ENCODE results near the gene C1orf21. TPM values are rescaled to one million over a fixed set of nuclear protein-coding genes. Genes with fewer than 3 reads are reported as not detected.

The C1orf21 gene
- total RNA-seq, 1 experiment from 2014 or later = 0.15 TPM

- no peak for ATAC-seq
- ChIA-PET CTCF (no interaction called here), POLR2A (no interaction called here)
- in situ Hi-C loops (cut with HindIII; ENCODE audit: low pct_unique_long_range_greater_than_20kb, low sequenced_read_pairs) (no loop called here), intact Hi-C loops (cut with micrococcal nuclease; ENCODE audit: unreplicated experiment) (no loop called here)
- Histone ChIP-seq H3K27me3 (ENCODE audit: control insufficient read depth, insufficient read depth, low read length) (no peaks in the 10 kb centered on the region), H3K4me1 (ENCODE audit: control insufficient read depth, insufficient read depth, low read length) (no peaks in the 10 kb centered on the region), H3K9me3 (ENCODE audit: control insufficient read depth, insufficient read depth, low read depth, low read length) (no peaks in the 10 kb centered on the region), H3K27ac (ENCODE audit: low read length) (no peak overlapping the region), H3K36me3 (ENCODE audit: control insufficient read depth, insufficient read depth, low read length) (no peaks in the 10 kb centered on the region), H3K4me3 (ENCODE audit: low read depth in 2 of 2, low read length in 2 of 2) (no peak overlapping the region)
- no peak for TF ChIP-seq SIN3A (IDR thresholded peaks at IDR 0.05; ENCODE audit: borderline replicate concordance, insufficient read depth, low read depth, low read length)
- DNase-seq (ENCODE audit: low read depth, low spot score) = no peak
- no TSS peak for BruUV-seq (replicated peaks)
Measured at GRCh38 chr1:184462155-184462554, 75.3 kb downstream of the C1orf21 start.

GRCh38 chr1:184462990-184463389 lies 76.2 kb downstream of the C1orf21 start:
- in situ Hi-C loops (cut with HindIII; ENCODE audit: low pct_unique_long_range_greater_than_20kb, low sequenced_read_pairs) = no loop called here
- no TSS peak for BruUV-seq (replicated peaks)

More at GRCh38 chr1:184462990-184463389, 76.2 kb downstream of the C1orf21 start:
- DNase-seq (ENCODE audit: low read depth, low spot score) (no peak), ATAC-seq (no peak)
- Histone ChIP-seq H3K36me3 (ENCODE audit: control insufficient read depth, insufficient read depth, low read length) (no peaks in the 10 kb centered on the region), H3K27ac (ENCODE audit: low read length) (no peak overlapping the region), H3K4me1 (ENCODE audit: control insufficient read depth, insufficient read depth, low read length) (no peaks in the 10 kb centered on the region), H3K27me3 (ENCODE audit: control insufficient read depth, insufficient read depth, low read length) (no peaks in the 10 kb centered on the region), H3K9me3 (ENCODE audit: control insufficient read depth, insufficient read depth, low read depth, low read length) (no peaks in the 10 kb centered on the region), H3K4me3 (ENCODE audit: low read depth in 2 of 2, low read length in 2 of 2) (no peak overlapping the region)
- no peak for TF ChIP-seq REST (IDR thresholded peaks at IDR 0.05; ENCODE audit: insufficient read depth in 1 of 2, low read depth in 2 of 2, low read length in 1 of 2)
- no peak for TF ChIP-seq SIN3A (IDR thresholded peaks at IDR 0.05; ENCODE audit: borderline replicate concordance, insufficient read depth, low read depth, low read length)
- no peak for TF ChIP-seq POLR2AphosphoS5 (IDR thresholded peaks at IDR 0.05; ENCODE audit: low read depth, low read length)
- TF ChIP-seq CTCF (IDR thresholded peaks at IDR 0.05) = no peak
- no peak for TF ChIP-seq TCF7L2 (IDR thresholded peaks at IDR 0.05; ENCODE audit: low read depth, low read length)
- intact Hi-C loops (cut with micrococcal nuclease; ENCODE audit: unreplicated experiment) = no loop called here
- ChIA-PET CTCF (no interaction called here), POLR2A (no interaction called here)

Data from Panc1 (cell line).